HG03066 (cell line): ENCODE data around the gene PLEK.
A peak's percentile ranks its signal among the peaks of the same experiment; 100 is the strongest.
"Not testable (repeated sequence)": the region's sequence is repeated elsewhere in the genome, so short reads cannot be mapped to it uniquely, and the experiment has no call there.

Experiments
- ATAC-seq: cut with Tn5 transposase; IDR thresholded peaks from one replicate; pipeline ENCODE4 v1.9.1; 2021; ENCODE audit warnings: low read depth; ENCODE audit not compliant: unreplicated experiment

Gene PLEK

GRCh38 chr2:68435615-68436014 is 70.5 kb downstream of the PLEK start:
- ATAC-seq = no peak

- no peak for ATAC-seq
Observed at GRCh38 chr2:68436270-68436669, 71.2 kb downstream of the PLEK start.

DNA sequence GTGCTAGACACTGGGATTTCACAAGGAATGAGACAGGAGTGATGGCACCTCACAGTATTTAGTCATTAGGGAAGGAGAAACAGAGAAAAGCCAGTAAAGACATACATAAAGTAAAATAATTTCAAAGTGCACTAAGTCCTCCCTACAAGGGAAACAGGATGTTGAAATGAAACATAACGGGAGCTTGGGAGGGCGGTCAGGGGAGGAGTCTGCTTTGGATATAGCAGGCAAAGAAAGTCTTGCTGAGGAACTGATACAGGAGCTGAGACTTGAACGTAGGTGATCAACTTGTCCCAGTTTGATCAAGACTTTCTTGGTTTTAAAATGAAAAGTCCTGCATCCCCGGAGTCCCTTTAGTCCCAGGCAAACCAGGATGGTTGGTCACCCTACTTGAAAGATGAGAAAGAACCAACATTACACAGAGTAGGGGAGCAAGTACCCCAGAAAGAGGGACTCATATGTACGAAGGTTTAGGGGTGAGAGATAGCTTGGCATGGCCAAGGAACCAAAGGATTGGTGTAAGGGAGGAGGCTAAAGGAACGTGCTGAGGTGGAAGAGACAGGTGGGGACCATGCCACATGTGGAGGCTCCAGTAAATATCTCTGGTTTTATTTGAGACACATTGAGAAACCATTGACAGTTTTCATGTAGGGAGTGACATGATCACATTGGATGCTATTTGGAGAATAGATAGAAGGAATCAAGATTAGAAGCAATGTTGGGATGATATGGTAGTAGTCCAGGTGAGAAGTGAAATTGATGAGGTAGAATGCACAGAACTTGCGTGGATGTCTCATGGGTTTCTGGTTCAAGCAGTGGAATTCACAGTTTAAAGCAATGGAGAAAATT is 73.6 kb downstream of the PLEK start:
- no peak for ATAC-seq

DNA sequence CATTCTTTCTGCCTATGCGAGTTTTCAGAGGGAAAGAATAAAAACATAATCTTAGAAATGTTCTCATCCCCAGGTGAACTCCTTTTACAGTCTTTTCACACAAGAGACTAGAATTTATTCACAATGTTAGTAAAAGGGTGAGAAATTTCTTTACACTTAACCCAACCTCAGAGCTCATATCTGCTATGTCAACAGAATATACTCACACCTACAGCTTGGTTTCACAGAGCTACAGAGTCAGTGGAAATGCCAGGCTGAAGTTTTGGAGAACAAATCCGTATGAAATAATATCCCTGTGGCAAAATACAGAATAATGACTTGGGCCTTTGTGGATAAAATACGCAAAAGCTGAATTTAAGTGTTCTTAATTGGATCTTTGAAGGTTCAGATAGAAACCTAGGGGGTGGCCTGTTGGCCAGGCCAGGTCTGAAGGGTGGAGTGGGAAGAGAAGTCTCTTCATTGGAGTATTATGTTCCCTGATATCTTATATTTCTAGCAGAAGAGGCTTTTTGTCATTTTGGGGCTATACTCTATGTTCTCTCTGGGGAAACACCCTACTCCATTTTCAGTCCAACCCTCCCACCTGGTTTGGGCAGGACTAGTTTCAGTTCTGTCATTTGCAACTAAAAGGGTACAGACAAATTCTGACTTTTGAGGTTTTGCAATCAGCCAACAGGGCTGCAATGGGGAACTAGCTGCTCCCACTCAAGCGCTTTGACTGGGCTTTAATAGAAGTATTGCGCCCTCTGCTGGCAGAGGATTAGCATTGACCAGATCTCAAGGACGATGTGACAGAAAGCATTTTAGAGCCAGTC is 76.3 kb downstream of the PLEK start:
- peak; percentile 98 for ATAC-seq

GRCh38 chr2:68441994-68442322 is 76.9 kb downstream of the PLEK start:
- no peak for ATAC-seq

DNA sequence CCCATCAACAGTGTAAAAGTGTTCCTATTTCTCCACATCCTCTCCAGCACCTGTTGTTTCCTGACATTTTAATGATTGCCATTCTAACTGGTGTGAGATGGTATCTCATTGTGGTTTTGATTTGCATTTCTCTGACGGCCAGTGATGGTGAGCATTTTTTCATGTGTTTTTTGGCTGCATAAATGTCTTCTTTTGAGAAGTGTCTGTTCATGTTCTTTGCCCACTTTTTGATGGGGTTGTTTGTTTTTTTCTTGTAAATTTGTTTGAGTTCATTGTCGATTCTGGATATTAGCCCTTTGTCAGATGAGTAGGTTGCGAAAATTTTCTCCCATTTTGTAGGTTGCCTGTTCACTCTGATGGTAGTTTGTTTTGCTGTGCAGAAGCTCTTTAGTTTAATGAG is 81.3 kb downstream of the PLEK start:
- not testable (repeated sequence) for ATAC-seq
